HFFc6 (cell line): ENCODE data around the gene NTM. TPM values are rescaled to one million over a fixed set of nuclear protein-coding genes. Genes with fewer than 3 reads are reported as not detected.

ENCODE experiments used
- DNase-seq: peaks from one replicate; pipeline ENCODE4 v3.0.0-alpha.2; 2018
- H3K27ac Mint-ChIP-seq: 2 replicates; pipeline ENCODE4 v1.8.0; 2020; ENCODE audit warnings: mild to moderate bottlenecking, mixed read lengths
- H3K27me3 Mint-ChIP-seq: 2 replicates; pipeline ENCODE4 v1.8.0; 2021; ENCODE audit warnings: mild to moderate bottlenecking, moderate library complexity, mixed read lengths; ENCODE audit not compliant: insufficient read depth
- H3K36me3 Mint-ChIP-seq: 2 replicates; pipeline ENCODE4 v1.8.0; 2021; ENCODE audit warnings: low read depth, mixed read lengths
- H3K4me1 Mint-ChIP-seq: 2 replicates; pipeline ENCODE4 v1.8.0; 2020; ENCODE audit warnings: low read depth, mixed read lengths
- H3K4me3 Mint-ChIP-seq: 2 replicates; pipeline ENCODE4 v1.8.0; 2020; ENCODE audit warnings: mild to moderate bottlenecking, moderate library complexity, mixed read lengths
- H3K9me3 Mint-ChIP-seq: 2 replicates; pipeline ENCODE4 v1.8.0; 2020; ENCODE audit warnings: mild to moderate bottlenecking, mixed read lengths
- CTCF ChIP-seq: fragments of 200-600 bp; sonication (generic); IDR thresholded peaks from 2 replicates; pipeline ENCODE4 v1.5.0; 2021; ENCODE audit warnings: antibody characterized with exemption, mild to moderate bottlenecking
- total RNA-seq, 6 experiments: library from RNA; stranded (reverse); fragmentation: NEBNext Ultra II Directional; extraction: Animal tissue kit (Norgen Biotek cat#: 25700); gene quantifications; 2 replicates in 1 of 6; 3 replicates in 5 of 6; pipeline ENCODE4 v1.2.3, GENCODE V29; 2021

Gene NTM
- total RNA-seq, 6 experiments from 2014 or later: 18.3 to 23.6 (median 21.7) TPM

- DNase-seq: no peak
- Mint-ChIP-seq H3K4me1 (peaks cover 56% of the 10 kb centered on the region), H3K27ac (no peak overlapping the region; the same call in 1 of the 2 replicates), H3K27me3 (no peaks in the 10 kb centered on the region; the same call in 1 of the 2 replicates), H3K9me3 (no peaks in the 10 kb centered on the region), H3K36me3 (no peaks in the 10 kb centered on the region), H3K4me3 (no peak overlapping the region)
- TF ChIP-seq CTCF: no peak
Measured at GRCh38 chr11:131897956-131898355, 527.5 kb downstream of the NTM start.

- Mint-ChIP-seq H3K27me3 (no peaks in the 10 kb centered on the region; the same call in 1 of the 2 replicates), H3K27ac (no peak overlapping the region), H3K4me1 (peaks cover 48% of the 10 kb centered on the region), H3K36me3 (no peaks in the 10 kb centered on the region), H3K9me3 (no peaks in the 10 kb centered on the region), H3K4me3 (no peak overlapping the region)
- TF ChIP-seq CTCF: no peak
- DNase-seq: no peak
Measured at GRCh38 chr11:131898949-131899348, 528.5 kb downstream of the NTM start.

- no peak overlapping the region for H3K4me3 Mint-ChIP-seq
- H3K9me3 Mint-ChIP-seq: no peaks in the 10 kb centered on the region
- H3K27ac Mint-ChIP-seq: no peak overlapping the region
- peaks cover 48% of the 10 kb centered on the region for H3K4me1 Mint-ChIP-seq
- no peak for DNase-seq
- no peaks in the 10 kb centered on the region for H3K36me3 Mint-ChIP-seq
- no peaks in the 10 kb centered on the region; the same call in 1 of the 2 replicates for H3K27me3 Mint-ChIP-seq
- TF ChIP-seq CTCF: no peak
Measured at GRCh38 chr11:131899950-131900580, 529.6 kb downstream of the NTM start.

- Mint-ChIP-seq H3K4me1 (peaks cover 39% of the 10 kb centered on the region), H3K4me3 (no peak overlapping the region), H3K36me3 (peaks cover 3% of the 10 kb centered on the region; the same call in 1 of the 2 replicates), H3K27me3 (peaks cover 1% of the 10 kb centered on the region), H3K9me3 (no peaks in the 10 kb centered on the region), H3K27ac (no peak overlapping the region)
- no peak for TF ChIP-seq CTCF
- DNase-seq: no peak
Measured at GRCh38 chr11:131902421-131902820, 532.0 kb downstream of the NTM start.

DNA sequence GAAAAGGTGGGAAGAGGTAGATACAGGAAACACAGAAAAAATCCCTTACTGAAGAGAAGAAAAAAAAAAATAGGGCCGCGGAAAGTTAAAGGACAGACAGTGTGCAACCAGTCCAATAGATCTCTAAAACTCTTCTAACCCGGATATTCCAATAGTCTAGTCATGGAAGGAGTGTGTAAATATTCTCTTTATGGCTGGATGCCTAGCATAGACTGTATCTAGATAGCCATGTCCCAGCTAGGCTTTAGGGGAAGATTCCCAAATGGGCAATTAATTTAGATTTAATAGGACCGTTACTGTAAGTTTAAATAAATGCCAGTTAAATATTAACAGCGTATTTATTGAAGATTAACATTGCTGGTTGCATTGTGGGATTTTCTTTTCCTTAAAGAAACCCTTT, 532.7 kb downstream of the NTM start:
- peaks cover 4% of the 10 kb centered on the region; the same call in 1 of the 2 replicates for H3K36me3 Mint-ChIP-seq
- TF ChIP-seq CTCF: no peak
- H3K4me3 Mint-ChIP-seq: no peak overlapping the region
- DNase-seq: no peak
- peaks cover 1% of the 10 kb centered on the region for H3K27me3 Mint-ChIP-seq
- peaks cover 35% of the 10 kb centered on the region for H3K4me1 Mint-ChIP-seq
- no peaks in the 10 kb centered on the region for H3K9me3 Mint-ChIP-seq
- H3K27ac Mint-ChIP-seq: no peak overlapping the region
